Vagina (tissue), 2 donors: ENCODE data around the gene FAM171A1.

Experiments used
- POLR2A ChIP-seq, 2 donors: fragments of 450-650 bp; IDR thresholded peaks; one replicate each; pipeline ENCODE4 v1.6.1; 2017; ENCODE audit warnings: antibody characterized with exemption in 2 of 2, mild to moderate bottlenecking in 2 of 2, moderate library complexity in 2 of 2
- POLR2AphosphoS5 ChIP-seq, 2 donors: sonication (generic); formaldehyde crosslinking; IDR thresholded peaks; one replicate each; pipeline ENCODE4 v1.9.0; 2017; ENCODE audit warnings: antibody characterized with exemption in 2 of 2, mild to moderate bottlenecking in 2 of 2, low read depth in 1 of 2; ENCODE audit not compliant: insufficient read depth in 1 of 2
- TF ChIP-seq, protein P1 (sequence below), 3 experiments: fragments of 450-650 bp in 2 of 3; fragments of 200-600 bp in 1 of 3; sonication (generic) in 1 of 3; IDR thresholded peaks; one replicate each; pipeline ENCODE4 v1.5.1; 2017 to 2019; ENCODE audit warnings: antibody characterized with exemption in 3 of 3, mild to moderate bottlenecking in 2 of 3, moderate library complexity in 2 of 3

DNA sequence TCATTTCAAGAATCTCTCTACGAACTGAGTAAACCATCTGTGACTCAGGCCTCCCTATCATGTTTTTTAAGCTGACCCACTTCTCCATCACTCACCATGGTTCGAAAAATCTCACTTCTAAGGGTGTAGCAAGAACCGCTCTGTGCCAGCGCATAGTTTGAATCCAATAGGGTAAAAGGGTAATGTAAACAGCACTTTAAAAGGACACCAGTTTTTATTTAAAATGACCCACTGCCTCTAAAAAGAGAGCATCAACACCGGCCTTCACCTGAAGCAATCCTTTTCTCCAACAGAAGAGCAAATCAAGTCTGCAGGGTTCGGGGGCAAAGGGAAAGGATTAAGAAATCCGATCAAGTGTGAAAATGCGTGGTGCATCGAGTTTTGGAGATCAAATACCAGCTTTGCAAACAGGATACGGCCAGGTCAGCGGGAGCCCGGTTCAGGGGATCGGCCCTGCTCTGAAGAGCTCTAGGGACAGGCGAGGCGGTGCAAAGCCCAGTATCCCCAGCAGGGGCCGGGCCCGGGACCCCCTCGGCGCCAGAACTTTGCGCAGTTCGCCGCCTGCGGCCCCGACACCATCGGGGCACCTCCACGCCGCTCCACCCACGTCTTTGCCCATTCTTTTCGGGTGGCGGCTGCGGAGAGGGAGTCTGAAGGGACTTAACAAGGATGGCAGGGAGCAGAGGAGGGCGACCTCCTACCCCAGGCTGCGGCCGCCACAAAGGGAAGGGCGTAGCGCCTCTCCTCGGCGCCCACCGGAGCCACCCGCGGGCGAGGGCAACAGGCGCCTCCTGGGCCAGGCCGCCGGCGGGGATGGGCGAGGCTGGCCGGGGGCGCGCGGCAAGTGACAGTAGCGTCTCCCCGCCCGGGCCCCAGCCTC is 203.4 kb downstream of the FAM171A1 start:
- TF ChIP-seq, protein P1, sequence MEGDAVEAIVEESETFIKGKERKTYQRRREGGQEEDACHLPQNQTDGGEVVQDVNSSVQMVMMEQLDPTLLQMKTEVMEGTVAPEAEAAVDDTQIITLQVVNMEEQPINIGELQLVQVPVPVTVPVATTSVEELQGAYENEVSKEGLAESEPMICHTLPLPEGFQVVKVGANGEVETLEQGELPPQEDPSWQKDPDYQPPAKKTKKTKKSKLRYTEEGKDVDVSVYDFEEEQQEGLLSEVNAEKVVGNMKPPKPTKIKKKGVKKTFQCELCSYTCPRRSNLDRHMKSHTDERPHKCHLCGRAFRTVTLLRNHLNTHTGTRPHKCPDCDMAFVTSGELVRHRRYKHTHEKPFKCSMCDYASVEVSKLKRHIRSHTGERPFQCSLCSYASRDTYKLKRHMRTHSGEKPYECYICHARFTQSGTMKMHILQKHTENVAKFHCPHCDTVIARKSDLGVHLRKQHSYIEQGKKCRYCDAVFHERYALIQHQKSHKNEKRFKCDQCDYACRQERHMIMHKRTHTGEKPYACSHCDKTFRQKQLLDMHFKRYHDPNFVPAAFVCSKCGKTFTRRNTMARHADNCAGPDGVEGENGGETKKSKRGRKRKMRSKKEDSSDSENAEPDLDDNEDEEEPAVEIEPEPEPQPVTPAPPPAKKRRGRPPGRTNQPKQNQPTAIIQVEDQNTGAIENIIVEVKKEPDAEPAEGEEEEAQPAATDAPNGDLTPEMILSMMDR (IDR thresholded peaks at IDR 0.05), result peak in 1 of 3 experiments; percentile 38
- no peak for TF ChIP-seq POLR2AphosphoS5 (IDR thresholded peaks at IDR 0.05; ENCODE audit: insufficient read depth in 1 of 2, low read depth in 1 of 2)
- no peak for TF ChIP-seq POLR2A (IDR thresholded peaks at IDR 0.05)
